Hematopoietic multipotent progenitor cell treated with erythropoietin and hydrocortisone succinate and interleukin-3 and kit ligand, for 17 days (in vitro differentiated cells): ENCODE data around the gene IER3.

Experiments used
- DNase-seq: peaks from one replicate; pipeline ENCODE4 v3.0.0-alpha.2; 2015; ENCODE audit warnings: low spot score

The IER3 gene

GRCh38 chr6:30703821-30704220, 40.5 kb downstream of the IER3 start:
- no peak for DNase-seq

GRCh38 chr6:30703011-30703410, 41.3 kb downstream of the IER3 start:
- DNase-seq: no peak

- no peak for DNase-seq
Observed at GRCh38 chr6:30700340-30700739, 44.0 kb downstream of the IER3 start.

GRCh38 chr6:30696432-30696831, 47.9 kb downstream of the IER3 start:
- no peak for DNase-seq
